Fibroblast of the aortic adventitia (primary cell): Measurements from ENCODE around the gene REPIN1. TPM values are rescaled to one million over a fixed set of nuclear protein-coding genes. Genes with fewer than 3 reads are reported as not detected.

Source experiments
- DNase-seq: peaks from one replicate; pipeline ENCODE4 v3.0.0-alpha.2; 2010; ENCODE audit warnings: low read depth
- H3K4me3 ChIP-seq: 2 replicates; pipeline ENCODE4 v1.5.1; 2011; ENCODE audit warnings: low read depth, mild to moderate bottlenecking, control low read depth, low read length, moderate library complexity
- total RNA-seq: library from RNA; depleted of rRNA; stranded (reverse); fragments of >200 nt; gene quantifications from 2 replicates; pipeline ENCODE4 v1.2.3, GENCODE V29; 2012; ENCODE audit warnings: low replicate concordance
- TF ChIP-seq, protein P1 (sequence below): IDR thresholded peaks from 2 replicates; pipeline ENCODE4 v1.5.1; 2011; ENCODE audit warnings: mild to moderate bottlenecking, low read length, control low read depth, inconsistent platforms; ENCODE audit not compliant: insufficient read depth

REPIN1 gene
- total RNA-seq, 1 donor = 33.6 TPM

DNA sequence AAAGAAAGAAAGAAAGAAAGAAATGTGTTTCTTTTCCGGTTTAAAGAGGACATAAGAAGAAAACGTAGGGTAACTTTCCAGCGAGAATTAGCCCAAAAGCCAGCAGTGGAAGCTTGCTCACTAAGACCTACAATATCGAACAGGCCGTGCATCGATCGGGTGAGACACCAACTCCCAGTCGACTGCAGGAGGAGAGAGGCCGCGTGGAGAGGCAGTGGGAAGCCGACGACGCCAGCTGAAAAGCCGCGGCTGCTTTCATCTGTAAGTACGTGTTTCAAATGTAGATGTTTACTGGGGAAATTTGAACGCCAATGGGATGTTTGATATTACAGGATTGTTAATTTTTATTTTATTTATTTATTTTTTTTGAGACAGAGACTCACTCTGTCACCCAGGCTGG lies 53.2 kb downstream of the REPIN1 start:
- TF ChIP-seq, protein P1, sequence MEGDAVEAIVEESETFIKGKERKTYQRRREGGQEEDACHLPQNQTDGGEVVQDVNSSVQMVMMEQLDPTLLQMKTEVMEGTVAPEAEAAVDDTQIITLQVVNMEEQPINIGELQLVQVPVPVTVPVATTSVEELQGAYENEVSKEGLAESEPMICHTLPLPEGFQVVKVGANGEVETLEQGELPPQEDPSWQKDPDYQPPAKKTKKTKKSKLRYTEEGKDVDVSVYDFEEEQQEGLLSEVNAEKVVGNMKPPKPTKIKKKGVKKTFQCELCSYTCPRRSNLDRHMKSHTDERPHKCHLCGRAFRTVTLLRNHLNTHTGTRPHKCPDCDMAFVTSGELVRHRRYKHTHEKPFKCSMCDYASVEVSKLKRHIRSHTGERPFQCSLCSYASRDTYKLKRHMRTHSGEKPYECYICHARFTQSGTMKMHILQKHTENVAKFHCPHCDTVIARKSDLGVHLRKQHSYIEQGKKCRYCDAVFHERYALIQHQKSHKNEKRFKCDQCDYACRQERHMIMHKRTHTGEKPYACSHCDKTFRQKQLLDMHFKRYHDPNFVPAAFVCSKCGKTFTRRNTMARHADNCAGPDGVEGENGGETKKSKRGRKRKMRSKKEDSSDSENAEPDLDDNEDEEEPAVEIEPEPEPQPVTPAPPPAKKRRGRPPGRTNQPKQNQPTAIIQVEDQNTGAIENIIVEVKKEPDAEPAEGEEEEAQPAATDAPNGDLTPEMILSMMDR = no peak
- no peak overlapping the region for H3K4me3 ChIP-seq
- no peak for DNase-seq

Other genes starting within 250 kb of the REPIN1 start
- gene LRRC61, start 45.5 kb upstream of the REPIN1 start, total RNA-seq = 0.09 and 2.2 TPM in 2 replicates
- 0.54 TPM in 1 of 2 replicates, not detected in the other for gene ACTR3C, start 45.3 kb upstream of the REPIN1 start, total RNA-seq
- 1.4 and 76.1 TPM in 2 replicates for gene RARRES2, start 27.2 kb upstream of the REPIN1 start, total RNA-seq
- 2.8 and 4.4 TPM in 2 replicates for gene ZNF775, start 10.5 kb downstream of the REPIN1 start, total RNA-seq
- gene GIMAP8, start 81.8 kb downstream of the REPIN1 start, total RNA-seq = 0.09 and 0.16 TPM in 2 replicates
- not detected in 2 replicates for gene GIMAP7, start 146.1 kb downstream of the REPIN1 start, total RNA-seq
- 0.18 and 1.3 TPM in 2 replicates for gene GIMAP4, start 198.6 kb downstream of the REPIN1 start, total RNA-seq